ENCODE measurements around the gene OTUB1.
A peak's percentile ranks its signal among the peaks of the same experiment; 100 is the strongest.

Gene OTUB1

GRCh38 chr11:64023712-64024710 lies 37.8 kb downstream of the OTUB1 start:
- DNase-seq (ENCODE audit: low read depth) = no peak

GRCh38 chr11:64025205-64025604 lies 39.0 kb downstream of the OTUB1 start:
- DNase-seq (ENCODE audit: low read depth) = no peak

GRCh38 chr11:64026575-64027205 lies 40.5 kb downstream of the OTUB1 start:
- no peak for DNase-seq (ENCODE audit: low read depth)

- DNase-seq (ENCODE audit: low read depth) = no peak
Measured at GRCh38 chr11:64027651-64028397, 41.6 kb downstream of the OTUB1 start.

- peak; percentile 41 for DNase-seq (ENCODE audit: low read depth)
Measured at GRCh38 chr11:64028398-64029115, 42.3 kb downstream of the OTUB1 start.

- no peak for DNase-seq (ENCODE audit: low read depth)
Measured at GRCh38 chr11:64029773-64030172, 43.5 kb downstream of the OTUB1 start.

- no peak for DNase-seq (ENCODE audit: low read depth)
Measured at GRCh38 chr11:64031001-64031400, 44.8 kb downstream of the OTUB1 start.

- DNase-seq (ENCODE audit: low read depth) = peak; percentile 61
Measured at GRCh38 chr11:64032050-64032449, 45.8 kb downstream of the OTUB1 start.

GRCh38 chr11:64034411-64034811 lies 48.2 kb downstream of the OTUB1 start:
- no peak for DNase-seq (ENCODE audit: low read depth)

GRCh38 chr11:64035081-64035524 lies 48.9 kb downstream of the OTUB1 start:
- DNase-seq (ENCODE audit: low read depth) = no peak

- DNase-seq (ENCODE audit: low read depth) = no peak
Measured at GRCh38 chr11:64035576-64035975, 49.3 kb downstream of the OTUB1 start, which contains the start of gene FLRT1. Gene FLRT1 (plus strand): TSS chr11:64035931. CDS start chr11:64116268, 80,337 bp downstream.

- DNase-seq (ENCODE audit: low read depth) = peak; percentile 62
Measured at GRCh38 chr11:64036087-64037026, 50.1 kb downstream of the OTUB1 start.

GRCh38 chr11:64037027-64037634 lies 50.9 kb downstream of the OTUB1 start:
- DNase-seq (ENCODE audit: low read depth) = no peak

GRCh38 chr11:64038500-64038899 lies 52.3 kb downstream of the OTUB1 start:
- no peak for DNase-seq (ENCODE audit: low read depth)

GRCh38 chr11:64039012-64039665 lies 52.9 kb downstream of the OTUB1 start:
- DNase-seq (ENCODE audit: low read depth) = no peak

GRCh38 chr11:64040684-64041322 lies 54.6 kb downstream of the OTUB1 start:
- no peak for DNase-seq (ENCODE audit: low read depth)

GRCh38 chr11:64041846-64042245 lies 55.6 kb downstream of the OTUB1 start:
- DNase-seq (ENCODE audit: low read depth) = no peak

- no peak for DNase-seq (ENCODE audit: low read depth)
Measured at GRCh38 chr11:64042301-64042700, 56.1 kb downstream of the OTUB1 start.

- DNase-seq (ENCODE audit: low read depth) = no peak
Measured at GRCh38 chr11:64043545-64043944, 57.3 kb downstream of the OTUB1 start.
